Stimulated activated CD4-positive, alpha-beta T cell treated with anti-CD3 and anti-CD28 coated beads, Interleukin-15, amount 100 ng/mL, for 24 hours (primary cell): ENCODE measurements around the gene SATB2.

Experiments
- DNase-seq: peaks from one replicate; pipeline ENCODE4 v3.0.0-alpha.2; 2020

Gene SATB2

GRCh38 chr2:199449455-199449854, 8.3 kb downstream of the SATB2 start:
- DNase-seq, result no peak

- DNase-seq, result no peak
These were observed 10.7 kb downstream of the SATB2 start for GRCh38 chr2:199446996-199447576.

GRCh38 chr2:199444749-199445148, 13.0 kb downstream of the SATB2 start:
- DNase-seq, result no peak

GRCh38 chr2:199443589-199444130, 14.1 kb downstream of the SATB2 start:
- DNase-seq, result no peak

GRCh38 chr2:199442173-199442572, 15.6 kb downstream of the SATB2 start:
- no peak for DNase-seq

GRCh38 chr2:199441759-199442158, 16.0 kb downstream of the SATB2 start:
- DNase-seq, result no peak

- DNase-seq, result no peak
These were observed 17.6 kb downstream of the SATB2 start for GRCh38 chr2:199440118-199440517.

GRCh38 chr2:199439542-199439941, 18.2 kb downstream of the SATB2 start:
- no peak for DNase-seq

GRCh38 chr2:199439066-199439465, 18.7 kb downstream of the SATB2 start:
- no peak for DNase-seq

GRCh38 chr2:199434555-199434954, 23.2 kb downstream of the SATB2 start:
- DNase-seq, result no peak

GRCh38 chr2:199433204-199433832, 24.4 kb downstream of the SATB2 start:
- DNase-seq, result no peak

GRCh38 chr2:199431746-199432213, 26.0 kb downstream of the SATB2 start:
- no peak for DNase-seq

GRCh38 chr2:199430214-199430613, 27.5 kb downstream of the SATB2 start:
- no peak for DNase-seq

GRCh38 chr2:199428291-199428690, 29.4 kb downstream of the SATB2 start:
- no peak for DNase-seq

GRCh38 chr2:199424160-199424559, 33.6 kb downstream of the SATB2 start:
- DNase-seq, result no peak

GRCh38 chr2:199419428-199419827, 38.3 kb downstream of the SATB2 start:
- DNase-seq, result no peak

GRCh38 chr2:199414465-199414864, 43.3 kb downstream of the SATB2 start:
- no peak for DNase-seq

- no peak for DNase-seq
These were observed 43.7 kb downstream of the SATB2 start for GRCh38 chr2:199414001-199414400.

GRCh38 chr2:199409759-199410529, 47.8 kb downstream of the SATB2 start:
- no peak for DNase-seq

- no peak for DNase-seq
These were observed 50.3 kb downstream of the SATB2 start for GRCh38 chr2:199407421-199407820.

GRCh38 chr2:199405241-199405640, 52.5 kb downstream of the SATB2 start:
- DNase-seq, result no peak

GRCh38 chr2:199404841-199405240, 52.9 kb downstream of the SATB2 start:
- no peak for DNase-seq

GRCh38 chr2:199395311-199395710, 62.4 kb downstream of the SATB2 start:
- no peak for DNase-seq

GRCh38 chr2:199392363-199392762, 65.4 kb downstream of the SATB2 start:
- no peak for DNase-seq
